Inflammatory macrophage treated with lipopolysaccharide for 4 hours (primary cell): ENCODE results near the gene ELAVL2.

Experiments used
- DNase-seq: peaks from one replicate; pipeline ENCODE4 v3.0.0-alpha.2; 2020

Gene ELAVL2

DNA sequence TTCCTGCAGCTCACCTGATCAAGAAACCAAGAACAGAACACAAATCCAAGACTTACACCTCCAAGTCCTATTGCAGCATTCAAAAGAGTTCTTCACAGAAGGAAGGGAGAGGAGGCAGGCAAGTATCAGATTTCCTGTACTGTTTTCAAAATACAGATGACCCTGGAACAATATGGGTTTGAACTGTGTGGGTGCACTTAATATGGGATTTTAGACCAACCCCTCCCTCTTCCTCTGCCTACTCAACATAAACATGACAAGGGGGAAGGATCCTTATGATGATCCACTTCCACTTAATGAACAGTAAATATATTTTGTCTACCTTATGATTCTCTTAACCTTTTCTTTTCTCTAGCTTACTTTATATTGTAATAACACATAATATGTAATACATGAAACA is 104.6 kb downstream of the ELAVL2 start:
- no peak for DNase-seq

DNA sequence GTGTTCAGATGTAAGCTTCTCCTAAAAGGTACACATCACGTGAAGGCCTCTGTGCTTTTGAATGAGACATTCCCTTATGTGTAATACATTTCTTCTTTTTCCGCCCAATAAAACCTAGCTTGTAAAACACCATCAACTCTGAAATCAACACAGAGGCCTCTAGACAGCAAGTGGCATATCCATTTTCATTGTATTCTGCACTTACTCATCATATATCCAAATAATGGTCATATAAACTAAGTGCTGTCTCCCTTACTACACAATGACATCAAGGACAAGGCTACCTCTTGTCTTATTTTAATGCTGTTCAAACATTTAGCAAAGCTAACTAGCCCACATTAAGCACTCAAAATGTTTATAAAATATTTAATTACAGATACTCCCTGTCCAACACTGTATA is 108.5 kb downstream of the ELAVL2 start:
- no peak for DNase-seq

DNA sequence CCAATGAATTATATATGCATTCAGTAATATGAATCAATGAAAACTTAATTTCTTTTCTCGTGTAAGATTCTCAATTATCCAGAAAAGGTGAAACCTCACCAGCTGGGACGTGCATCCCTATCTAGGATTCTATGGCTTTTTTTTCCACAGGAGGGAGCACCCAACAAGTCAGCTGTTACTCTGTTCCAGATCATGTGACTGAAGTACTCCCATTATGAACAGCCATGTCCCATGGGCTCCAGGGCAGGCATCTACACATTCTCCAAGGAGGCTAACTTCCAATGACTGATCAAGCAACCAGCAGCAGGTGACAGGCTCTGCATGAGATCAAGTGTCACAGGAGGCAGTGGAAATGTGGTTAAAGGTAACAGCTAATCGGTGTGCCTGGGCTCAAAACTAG is 118.8 kb downstream of the ELAVL2 start:
- no peak for DNase-seq

DNA sequence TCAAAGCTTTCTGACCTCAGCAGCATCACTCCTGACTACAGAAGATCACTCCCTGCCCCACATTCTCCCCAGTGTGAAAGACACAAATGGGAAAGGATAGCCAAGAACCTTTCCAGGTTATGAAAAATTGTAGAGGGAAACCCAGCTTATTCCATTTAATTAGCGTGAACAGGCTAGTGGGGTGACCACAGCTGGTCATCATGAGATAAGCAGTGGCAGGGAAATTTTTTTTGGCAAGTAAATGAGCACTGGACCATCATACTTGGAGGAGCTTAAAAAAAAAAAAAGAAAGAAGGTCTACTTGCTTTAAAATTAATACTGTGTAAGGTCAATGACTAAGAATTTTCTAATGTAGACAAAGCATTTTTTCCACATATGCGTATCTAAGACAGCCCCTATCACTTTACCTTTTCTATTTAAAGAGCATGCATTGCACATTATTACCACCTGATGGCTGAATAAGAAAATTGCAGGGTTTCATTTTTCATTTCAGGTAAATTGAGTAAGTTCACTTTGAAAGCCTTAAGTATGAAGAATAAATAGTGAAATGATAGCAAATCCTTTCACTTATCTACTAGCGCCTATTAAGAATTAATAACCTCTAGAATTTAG is 123.6 kb downstream of the ELAVL2 start:
- DNase-seq, result no peak

DNA sequence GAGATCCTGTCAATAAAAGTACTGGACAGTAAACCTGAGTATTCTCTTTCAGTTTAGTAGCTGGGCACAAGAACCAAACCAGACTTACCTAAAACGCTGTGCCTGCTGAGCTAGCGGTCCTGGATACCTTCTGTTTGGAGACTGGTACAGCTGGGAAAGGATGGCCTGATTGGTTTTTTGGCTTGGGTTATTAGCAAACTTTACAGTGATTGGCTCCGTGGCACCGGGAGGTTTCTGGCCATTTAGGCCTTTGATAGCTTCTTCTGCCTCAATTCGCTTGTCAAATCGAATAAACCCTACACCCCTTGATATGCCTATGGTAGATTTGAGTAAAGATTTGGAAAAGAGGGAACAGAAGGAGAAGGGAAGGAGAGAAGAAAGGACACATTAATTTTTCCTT is 124.7 kb downstream of the ELAVL2 start:
- no peak for DNase-seq

DNA sequence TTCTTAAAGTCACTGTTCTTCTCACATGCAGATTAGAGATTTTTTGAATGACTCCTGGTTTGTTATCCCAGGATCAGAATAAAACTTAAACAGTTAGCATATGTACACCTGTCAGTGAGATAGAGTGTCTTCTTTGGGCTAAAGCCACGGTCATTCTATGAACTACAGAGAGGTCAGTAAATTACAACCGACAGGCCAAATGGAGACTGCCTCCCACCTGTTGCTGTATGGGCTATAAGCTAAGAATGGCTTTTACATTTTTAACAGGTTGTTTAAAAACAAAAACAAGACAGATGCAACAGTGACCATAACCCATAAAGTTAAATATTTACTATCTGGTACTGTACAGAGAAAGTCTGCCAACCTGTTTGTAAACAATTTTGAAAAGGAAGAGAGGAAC is 125.7 kb downstream of the ELAVL2 start:
- no peak for DNase-seq

DNA sequence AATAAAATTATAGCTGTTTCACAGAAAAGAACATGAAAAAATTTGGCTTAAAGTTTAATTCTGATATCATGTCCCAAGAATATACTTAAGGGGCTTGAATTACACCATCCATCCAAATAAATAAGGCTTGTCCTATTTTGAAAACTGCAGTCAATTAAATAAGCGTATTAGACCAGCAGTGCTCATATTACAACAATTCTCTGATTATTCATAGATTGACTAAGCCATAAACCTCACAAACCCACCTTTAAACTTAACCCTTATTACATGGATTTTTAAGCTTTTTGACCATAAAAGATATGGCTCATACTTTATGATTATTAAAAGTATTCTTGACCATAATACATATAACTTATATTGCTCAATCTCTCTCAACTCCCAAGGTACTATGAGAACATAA is 127.9 kb downstream of the ELAVL2 start:
- no peak for DNase-seq

DNA sequence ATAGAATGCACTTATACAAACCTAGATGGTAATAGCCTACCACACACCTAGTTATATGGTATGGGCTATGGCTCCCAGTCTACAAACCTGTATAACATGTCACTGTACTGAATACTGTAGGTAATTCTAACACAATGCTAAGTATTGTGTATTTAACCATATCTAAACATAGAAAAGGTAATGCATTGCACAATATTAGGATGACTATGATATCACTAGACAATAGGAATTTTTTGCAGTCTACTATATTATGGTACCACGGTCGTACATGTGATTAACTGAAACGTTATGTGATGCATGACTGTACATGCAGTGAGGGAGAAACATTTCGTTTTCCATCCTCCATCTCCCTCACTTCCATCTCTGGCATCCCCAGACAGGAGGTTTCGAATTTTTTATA is 130.5 kb downstream of the ELAVL2 start:
- DNase-seq, result no peak

DNA sequence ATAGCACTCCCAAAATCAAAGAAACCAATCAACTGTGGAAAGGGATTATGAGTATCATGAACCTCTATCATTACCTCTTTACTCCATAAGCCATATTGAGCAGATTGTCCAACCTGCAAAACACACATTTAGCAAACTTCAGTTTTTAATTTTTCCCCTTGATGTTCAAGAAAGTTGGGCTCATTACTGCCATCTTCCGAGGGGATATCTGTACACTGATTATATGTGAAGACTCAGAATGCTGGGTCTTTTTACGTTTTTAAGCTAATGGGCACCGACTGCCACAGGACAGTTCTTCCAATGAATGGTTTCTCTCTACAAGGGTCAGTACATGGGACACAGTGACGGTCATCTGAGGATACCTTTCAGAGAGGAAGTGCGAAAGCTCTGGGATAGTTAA is 132.7 kb downstream of the ELAVL2 start:
- no peak for DNase-seq

DNA sequence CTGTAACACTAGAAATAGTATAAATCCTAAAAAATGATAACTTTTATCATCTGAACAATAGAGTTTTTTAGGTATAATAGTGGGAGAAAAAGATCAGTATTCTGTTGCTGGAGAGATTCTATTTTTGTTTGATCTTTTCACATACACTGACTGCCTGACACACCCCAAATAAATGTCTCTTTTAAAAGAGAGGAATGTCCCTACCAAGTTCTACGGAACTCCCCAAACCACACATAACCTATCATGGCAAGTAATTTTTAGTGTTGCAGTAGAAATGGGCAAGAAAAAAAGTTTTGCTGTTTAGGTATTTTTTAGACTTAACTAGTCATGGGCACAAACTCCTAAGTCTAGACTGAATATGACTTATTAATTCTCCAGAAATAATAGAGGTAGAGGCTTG is 139.1 kb downstream of the ELAVL2 start:
- no peak for DNase-seq

DNA sequence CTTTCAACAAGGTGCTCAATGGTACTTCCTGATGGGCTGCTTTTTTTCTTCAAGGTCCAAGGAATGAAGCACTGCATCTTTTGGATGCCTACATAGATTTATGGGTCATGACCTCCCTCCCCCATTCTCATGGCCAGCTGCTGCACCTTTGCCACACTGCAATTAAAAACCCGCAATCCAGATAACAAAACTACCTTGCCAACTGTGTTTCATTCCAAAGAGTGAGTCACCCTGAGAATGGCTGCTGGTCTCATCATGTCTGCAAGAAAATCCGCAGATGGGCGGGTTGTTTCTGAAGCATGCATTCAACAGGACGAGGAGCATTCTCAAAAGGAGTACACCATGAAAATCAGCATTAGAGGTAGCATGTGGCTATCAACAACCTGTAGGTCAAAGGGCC is 139.8 kb downstream of the ELAVL2 start:
- DNase-seq, result no peak

DNA sequence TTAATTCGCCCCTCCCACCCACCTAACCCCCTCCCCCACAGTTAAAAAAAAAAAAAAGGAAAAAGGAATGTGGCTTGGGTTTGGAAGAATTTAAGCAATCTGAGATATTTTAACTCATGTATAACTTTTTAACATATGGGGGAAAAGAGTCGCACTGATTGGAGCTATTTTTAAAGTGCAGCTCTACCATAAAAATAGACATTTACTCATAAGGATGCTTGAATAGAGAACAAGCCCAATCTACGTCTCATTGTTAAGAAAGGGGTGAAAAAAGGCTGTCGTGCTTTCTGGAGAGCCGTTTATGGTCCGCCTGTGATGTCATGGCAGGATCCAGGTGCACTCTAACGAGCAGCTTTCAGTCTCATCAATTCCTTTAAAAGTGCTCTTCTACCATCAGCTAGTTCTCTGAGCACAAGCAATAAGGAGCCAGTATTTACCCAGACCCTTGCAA is 142.4 kb downstream of the ELAVL2 start:
- no peak for DNase-seq

DNA sequence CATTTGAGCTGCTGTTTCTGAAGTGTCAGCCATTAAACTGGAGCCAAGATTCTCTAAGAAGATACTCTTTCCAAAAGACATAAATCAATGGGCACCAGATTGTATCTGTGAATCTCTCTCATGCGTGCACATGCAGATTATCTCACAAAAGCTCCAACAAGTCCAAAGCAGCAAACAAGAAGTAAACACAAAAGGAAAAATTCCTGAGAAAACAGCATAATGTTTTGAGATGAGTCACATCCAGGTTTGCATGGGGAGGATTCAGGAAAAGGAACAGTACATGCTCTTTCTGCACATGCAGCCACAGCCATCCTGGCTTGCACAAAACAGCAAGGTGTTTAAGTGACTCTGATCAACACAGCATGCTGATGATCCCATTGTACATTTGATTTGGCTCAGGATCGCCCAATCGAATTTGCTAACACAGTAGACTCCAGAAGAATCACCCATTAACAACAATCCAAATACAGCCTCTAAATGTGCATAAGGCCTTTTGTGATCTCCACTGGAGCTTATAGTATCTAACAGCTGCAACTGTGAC is 143.1 kb downstream of the ELAVL2 start:
- no peak for DNase-seq

DNA sequence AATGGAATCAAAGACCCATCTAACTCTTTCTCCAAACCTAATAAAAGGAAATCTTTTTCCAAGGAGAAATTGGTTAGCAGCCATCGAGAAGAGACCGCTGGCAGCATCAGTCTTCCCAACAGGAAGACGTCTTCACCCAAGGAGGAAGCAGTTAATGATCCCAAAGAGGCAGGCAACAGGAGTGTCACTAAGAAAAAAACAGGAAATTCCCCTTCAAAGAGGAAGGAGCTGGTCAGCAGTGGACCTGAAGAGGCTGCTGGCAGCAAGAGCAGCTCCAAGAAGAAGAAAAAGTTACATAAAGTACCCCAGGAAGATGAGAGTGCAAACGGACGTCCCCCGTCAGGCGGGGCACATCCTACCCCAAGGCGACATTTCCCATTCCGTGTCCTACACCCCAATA is 143.7 kb downstream of the ELAVL2 start:
- DNase-seq, result no peak

DNA sequence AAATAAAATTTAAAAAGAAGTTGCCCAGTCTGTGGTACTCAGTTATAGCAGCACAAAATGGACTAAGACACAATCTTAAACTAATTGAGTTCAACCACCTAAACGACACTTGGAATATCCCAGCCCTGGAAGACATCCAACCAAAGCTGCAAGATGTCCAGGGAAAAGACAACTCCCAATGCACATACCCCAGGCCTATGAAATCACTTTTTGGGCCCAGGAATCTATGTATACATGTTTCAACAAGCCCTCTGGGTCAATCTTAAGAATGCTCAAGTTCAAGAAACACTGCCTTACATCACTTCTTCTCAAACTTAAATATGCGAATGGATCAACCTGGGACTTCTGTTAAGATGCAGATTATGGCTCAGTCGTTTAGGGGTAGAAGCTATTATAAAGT is 148.6 kb downstream of the ELAVL2 start:
- DNase-seq, result no peak

DNA sequence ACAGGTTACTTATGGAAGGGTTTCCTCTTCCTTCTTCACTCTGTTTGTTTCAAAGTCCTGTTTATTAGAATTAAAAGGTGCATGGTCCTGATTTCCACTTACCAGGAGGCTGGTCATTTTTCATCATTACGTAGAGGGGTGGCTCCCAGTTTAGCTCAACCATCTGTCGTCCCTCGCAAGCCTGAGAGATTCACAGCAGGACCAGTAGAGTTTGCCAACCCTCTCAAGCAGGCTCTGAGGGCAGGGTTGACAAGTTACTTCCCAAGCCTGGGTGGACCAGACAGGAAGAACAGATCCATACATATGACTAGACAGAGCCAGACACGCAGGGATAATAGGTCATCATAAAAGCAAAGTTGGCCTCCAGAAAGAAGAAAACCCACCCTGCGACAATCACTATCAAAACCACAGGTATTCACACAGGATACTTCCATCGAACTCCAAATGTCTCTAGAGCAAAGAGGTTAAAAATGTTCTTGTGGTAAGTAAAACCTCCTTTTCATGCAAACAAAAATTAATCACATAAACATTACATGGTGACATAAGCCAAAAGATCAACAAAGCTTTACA is 151.9 kb downstream of the ELAVL2 start:
- DNase-seq, result no peak

DNA sequence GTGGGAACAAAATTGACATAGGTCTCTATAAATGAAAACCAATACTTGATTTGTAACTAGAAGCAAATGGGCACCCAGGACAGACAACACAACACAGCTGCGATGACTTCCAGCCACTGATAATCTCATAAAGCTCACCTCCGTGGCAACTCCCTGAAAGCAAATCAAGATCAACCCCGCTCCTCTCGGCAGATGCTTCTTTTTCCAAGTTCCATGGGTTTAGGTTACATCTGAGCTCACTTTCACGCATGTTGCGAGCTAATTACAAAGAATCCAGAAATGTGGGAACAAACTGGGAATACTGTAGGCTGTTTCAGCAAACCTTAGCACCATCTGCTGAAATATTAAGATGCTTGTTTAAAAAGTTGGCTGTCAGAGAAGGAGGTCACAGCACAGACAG is 153.9 kb downstream of the ELAVL2 start:
- no peak for DNase-seq

DNA sequence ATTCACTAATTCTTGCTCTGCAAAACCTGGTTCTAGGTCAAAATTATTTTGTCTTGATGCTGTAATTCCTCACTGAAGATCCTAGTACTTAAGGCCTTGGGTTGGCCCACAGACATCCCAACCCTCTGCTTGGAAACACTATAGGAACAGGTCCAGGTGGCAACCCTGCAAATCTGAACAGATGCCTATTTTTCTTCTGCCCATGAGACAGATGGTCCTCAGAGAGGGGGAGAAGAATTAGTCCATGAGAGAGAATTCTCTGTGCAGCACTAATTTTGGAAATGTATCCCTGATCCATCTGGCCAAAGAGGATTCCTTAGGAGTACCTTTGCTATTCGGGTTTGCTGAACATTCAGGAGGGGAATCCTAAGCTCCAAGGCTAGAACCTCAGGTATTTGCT is 156.3 kb downstream of the ELAVL2 start:
- no peak for DNase-seq

DNA sequence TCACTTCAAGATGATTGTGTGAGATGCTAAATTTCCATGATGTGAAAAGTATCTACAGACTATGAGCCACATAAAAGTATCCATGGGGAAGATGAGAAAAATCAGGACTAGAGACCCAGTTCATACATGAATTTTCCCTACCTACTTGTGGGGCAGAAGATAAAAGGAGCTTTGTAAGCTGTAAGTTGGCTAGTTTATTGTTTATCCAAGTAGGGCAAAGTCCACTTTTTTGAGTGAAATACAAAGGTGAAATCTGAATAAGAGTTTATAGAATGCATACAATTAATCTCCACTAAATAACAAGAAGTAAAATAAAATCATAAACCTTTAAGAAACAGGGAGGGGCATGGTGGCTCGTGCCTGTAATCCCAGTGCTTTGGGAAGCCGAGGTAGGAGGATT is 160.4 kb downstream of the ELAVL2 start:
- DNase-seq, result no peak

DNA sequence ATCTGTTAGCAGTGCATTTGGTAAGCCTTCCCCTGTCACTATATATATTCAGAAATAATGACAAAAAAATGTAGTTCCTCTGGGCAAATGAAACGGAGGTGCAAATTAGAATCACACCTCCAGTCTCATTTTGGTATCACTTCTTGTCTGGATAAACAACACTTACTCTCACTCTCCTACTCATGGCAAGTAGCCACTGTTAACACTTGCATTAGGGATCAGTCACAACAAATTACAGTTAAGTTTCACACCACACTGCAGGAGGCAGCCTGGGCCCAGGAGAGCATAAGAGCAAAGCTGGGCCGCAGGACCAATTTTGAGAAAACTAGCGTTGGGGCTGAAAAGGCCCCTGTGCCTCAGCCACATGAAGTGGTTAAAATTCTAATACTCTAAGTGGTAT is 161.0 kb downstream of the ELAVL2 start:
- no peak for DNase-seq

DNA sequence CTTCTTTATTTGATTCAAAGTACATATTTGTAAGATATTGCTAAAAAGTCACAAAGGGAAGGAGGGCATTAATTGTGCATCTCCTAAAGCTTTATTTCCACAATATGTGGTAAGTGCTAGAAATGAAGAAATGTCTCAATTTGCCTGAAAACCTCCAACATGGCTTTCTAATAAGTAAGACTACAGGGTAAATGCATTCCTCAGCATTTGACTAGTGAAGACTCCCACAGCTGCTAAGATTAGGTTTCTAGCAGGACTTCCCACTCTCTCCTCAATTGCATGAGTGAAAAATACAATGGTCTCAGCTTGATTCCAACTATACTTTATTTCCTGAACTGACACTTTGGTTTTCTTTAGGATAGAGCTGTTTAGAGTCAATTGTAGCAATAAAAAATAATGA is 162.1 kb downstream of the ELAVL2 start:
- DNase-seq, result no peak

DNA sequence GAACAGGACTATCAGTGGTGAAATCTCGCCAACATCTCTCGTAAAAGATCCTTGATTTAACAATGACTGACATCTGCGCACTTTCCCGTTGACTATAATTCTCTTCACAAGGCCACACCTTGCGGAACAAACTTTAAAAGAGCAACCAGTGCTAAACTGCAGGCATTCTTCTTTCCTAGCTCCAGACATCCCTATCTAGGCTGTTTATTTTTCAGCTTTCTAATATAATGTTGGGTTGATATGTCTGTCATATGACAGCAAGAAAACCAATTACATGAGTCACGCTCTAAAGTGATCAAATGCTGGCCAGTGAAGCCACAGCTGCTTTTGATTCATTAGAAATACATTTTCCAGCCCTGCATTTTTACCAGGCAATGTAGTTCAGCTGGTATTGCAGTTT is 162.5 kb downstream of the ELAVL2 start:
- DNase-seq, result no peak

DNA sequence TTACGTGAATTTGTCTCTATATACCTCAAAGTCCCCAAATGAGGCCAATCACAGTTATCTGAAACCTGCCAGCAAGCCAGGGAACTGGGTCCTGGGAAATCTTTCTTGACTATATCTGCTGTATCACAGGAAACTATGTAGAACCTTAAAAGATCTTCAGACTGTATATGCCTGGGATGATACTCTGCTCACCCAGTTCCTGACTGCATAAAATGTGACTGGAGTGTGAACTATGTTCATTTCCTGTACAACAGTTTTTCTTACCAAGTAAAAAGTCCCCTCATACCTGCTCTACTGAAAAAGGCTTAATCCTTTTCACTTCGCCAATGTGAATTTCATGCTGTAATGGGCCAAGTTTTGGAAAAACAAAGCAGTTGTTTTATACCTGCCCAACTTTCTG is 162.9 kb downstream of the ELAVL2 start:
- DNase-seq, result no peak

DNA sequence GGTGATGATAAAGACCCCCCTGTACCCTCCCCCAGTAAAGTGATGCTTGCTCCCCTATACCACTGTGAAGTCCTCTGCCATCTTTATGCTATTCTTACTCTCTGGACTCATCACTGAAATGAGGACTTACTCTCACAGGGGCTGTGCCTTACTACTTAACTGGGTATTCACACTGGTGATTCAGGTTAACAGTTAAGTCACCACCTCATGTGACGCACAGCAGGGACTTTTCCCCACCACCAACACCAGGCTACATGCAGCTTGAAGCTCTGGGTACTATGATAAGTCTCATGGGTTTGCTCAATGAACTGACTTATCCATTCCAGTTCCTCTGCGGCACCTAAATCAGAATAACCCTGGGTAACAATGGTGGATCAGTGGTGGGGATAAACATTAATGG is 163.7 kb downstream of the ELAVL2 start:
- no peak for DNase-seq

DNA sequence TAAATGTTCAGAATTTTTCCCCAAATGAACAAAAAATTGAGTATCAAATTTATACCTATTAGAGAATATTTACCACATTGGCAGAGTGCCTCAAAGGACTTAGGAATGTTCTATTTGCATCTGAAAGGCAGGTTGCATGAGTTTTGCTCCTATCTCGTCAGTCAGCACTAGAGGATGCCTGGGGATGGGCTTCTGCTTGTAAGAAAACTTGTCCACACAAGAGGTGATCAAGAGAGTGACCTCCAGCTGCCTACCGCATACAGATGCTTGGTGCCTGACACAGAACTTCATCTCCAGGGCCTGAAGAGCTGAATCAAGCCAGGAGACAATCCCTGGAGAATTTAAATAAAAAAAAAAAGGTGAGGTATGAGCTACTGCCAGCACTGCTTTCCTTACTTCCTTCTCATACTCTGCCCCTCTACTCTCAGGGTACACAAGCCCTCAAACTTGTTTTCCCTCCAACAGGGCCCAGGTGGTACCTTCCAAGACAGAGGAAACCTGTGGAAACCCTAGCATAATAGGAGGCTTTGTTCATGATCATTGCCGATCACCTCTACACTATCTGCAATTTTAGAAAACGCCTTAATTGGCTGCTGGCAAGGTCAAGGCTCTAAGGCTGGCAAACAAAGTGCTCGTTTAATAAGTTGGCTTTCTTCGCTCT is 166.6 kb downstream of the ELAVL2 start:
- DNase-seq, result no peak
